ENCODE data around the gene ISLR. TPM values are rescaled to one million over a fixed set of nuclear protein-coding genes. Genes with fewer than 3 reads are reported as not detected.

Gene ISLR
- total and polyA plus RNA-seq, 2 of the 8 experiments (the other 6 are each of a cell fraction or from before 2014, with no cell fraction given) = 0.29 to 0.35 TPM

- Histone ChIP-seq H3K79me2 (ENCODE audit: control insufficient read depth in 1 of 2, insufficient read depth in 2 of 2, low read length in 2 of 2) (no peaks in the 10 kb centered on the region), H4K20me1 (replicated peaks in 1 of 2; ENCODE audit: control insufficient read depth in 1 of 2, insufficient read depth in 2 of 2, low read length in 2 of 2) (peaks cover 0 to 2% of the 10 kb centered on the region in 2 experiments), H3K27me3 (replicated peaks in 1 of 4; ENCODE audit: control insufficient read depth in 3 of 4, extremely low read depth in 1 of 4, insufficient read depth in 3 of 4, low read length in 3 of 4) (peaks cover 22 to 40% (median 31%) of the 10 kb centered on the region in 4 experiments; a peak in 6 of 7 replicates), H3K18ac (ENCODE audit: extremely low read depth, low read length) (no peak overlapping the region), H3K9ac (replicated peaks in 1 of 4; ENCODE audit: extremely low read depth in 1 of 4, low read depth in 3 of 4, low read length in 3 of 4) (no peak overlapping the region), H3K9me3 (ENCODE audit: insufficient read depth in 2 of 2, low read depth in 1 of 2, low read length in 1 of 2) (no peaks in the 10 kb centered on the region), H2BK20ac (ENCODE audit: low read length) (no peak overlapping the region), H2BK12ac (ENCODE audit: low read depth, low read length) (no peak overlapping the region), H3K36me3 (ENCODE audit: control insufficient read depth in 2 of 4, insufficient read depth in 4 of 4, low read length in 3 of 4) (no peaks in the 10 kb centered on the region), H3K4me2 (ENCODE audit: insufficient read depth in 1 of 2, low read depth in 2 of 2, low read length in 2 of 2) (no peak overlapping the region), H4K5ac (ENCODE audit: insufficient read length, low read depth, low read length) (no peak overlapping the region), H3K56ac (replicated peaks; ENCODE audit: insufficient read length, low read depth, low read length) (no peak overlapping the region), H3K4ac (replicated peaks; ENCODE audit: insufficient read length, low read depth, low read length) (no peak overlapping the region), H2BK120ac (replicated peaks; ENCODE audit: low read depth, low read length) (no peak overlapping the region), H3K23ac (ENCODE audit: insufficient read length) (no peak overlapping the region), H3K4me1 (replicated peaks in 1 of 4; ENCODE audit: control insufficient read depth in 3 of 4, insufficient read depth in 4 of 4, low read length in 3 of 4) (peaks cover 2 to 35% (median 26%) of the 10 kb centered on the region in 4 experiments), H2BK15ac (ENCODE audit: low read length) (no peak overlapping the region), H3K23me2 (ENCODE audit: low read depth, low read length) (peaks cover 10% of the 10 kb centered on the region; the same call in 1 of the 2 replicates), H4K8ac (ENCODE audit: extremely low read depth, insufficient read depth, low read length) (no peak overlapping the region), H3K4me3 (ENCODE audit: extremely low read depth in 1 of 4, insufficient read depth in 2 of 4, low read depth in 3 of 4, low read length in 4 of 4) (no peak overlapping the region), H3K79me1 (ENCODE audit: low read depth, low read length) (no peaks in the 10 kb centered on the region), H2BK5ac (ENCODE audit: low read depth, low read length) (no peak overlapping the region), H4K91ac (replicated peaks; ENCODE audit: insufficient read length, low read length) (no peak overlapping the region), H2AFZ (ENCODE audit: low read length) (no peak overlapping the region), H3K14ac (ENCODE audit: insufficient read length) (no peak overlapping the region), H3K27ac (ENCODE audit: low read depth, low read length) (no peak overlapping the region), H2AK5ac (ENCODE audit: low read depth, low read length) (no peak overlapping the region)
- WGBS, 2 experiments (ENCODE audit: extremely low coverage in 1 of 2, insufficient coverage in 1 of 2, insufficient read length in 1 of 2, insufficient replicate concordance in 2 of 2, low coverage in 1 of 2, low lambda C conversion rate in 2 of 2, missing lambda C conversion rate in 1 of 2) = 94% methylated on average over 7 of the region's 7 CpGs; no CpG with 5 or more reads in 1 of the 2 experiments
- FAIRE-seq (no peak), DNase-seq (ENCODE audit: low read depth in 1 of 2, low spot score in 2 of 2) (no peak)
- CTCF ChIA-PET (ENCODE audit: partially characterized antibody) = interaction anchor here (0.9 to 2.4 kb wide), 8 partner anchors 8 to 198 kb away, joined by 3 to 21 read pairs (median 4); no protein-coding TSS in a partner anchor
- POLR2A ChIA-PET (ENCODE audit: partially characterized antibody) = no interaction called here
- TF ChIP-seq ATF2 (IDR thresholded peaks at IDR 0.05; ENCODE audit: low read length) (no peak), RBBP5 (IDR thresholded peaks at IDR 0.05; ENCODE audit: borderline replicate concordance, low read depth, low read length) (no peak)
These were observed 48.8 kb upstream of the ISLR start for GRCh38 chr15:74124759-74125158.

All from H1 (cell line).